HG02840 (cell line): Measurements from ENCODE around the gene USP17L30.
"Not testable (repeated sequence)": the region's sequence is repeated elsewhere in the genome, so short reads cannot be mapped to it uniquely, and the experiment has no call there.

Experiments
- ATAC-seq: cut with Tn5 transposase; IDR thresholded peaks from one replicate; pipeline ENCODE4 v1.9.1; 2021; ENCODE audit warnings: mild to moderate bottlenecking, moderate library complexity, moderate number of reproducible peaks; ENCODE audit not compliant: unreplicated experiment, low FRiP score

USP17L30 gene, protein sequence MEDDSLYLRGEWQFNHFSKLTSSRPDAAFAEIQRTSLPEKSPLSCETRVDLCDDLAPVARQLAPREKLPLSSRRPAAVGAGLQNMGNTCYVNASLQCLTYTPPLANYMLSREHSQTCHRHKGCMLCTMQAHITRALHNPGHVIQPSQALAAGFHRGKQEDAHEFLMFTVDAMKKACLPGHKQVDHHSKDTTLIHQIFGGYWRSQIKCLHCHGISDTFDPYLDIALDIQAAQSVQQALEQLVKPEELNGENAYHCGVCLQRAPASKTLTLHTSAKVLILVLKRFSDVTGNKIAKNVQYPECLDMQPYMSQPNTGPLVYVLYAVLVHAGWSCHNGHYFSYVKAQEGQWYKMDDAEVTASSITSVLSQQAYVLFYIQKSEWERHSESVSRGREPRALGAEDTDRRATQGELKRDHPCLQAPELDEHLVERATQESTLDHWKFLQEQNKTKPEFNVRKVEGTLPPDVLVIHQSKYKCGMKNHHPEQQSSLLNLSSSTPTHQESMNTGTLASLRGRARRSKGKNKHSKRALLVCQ

DNA sequence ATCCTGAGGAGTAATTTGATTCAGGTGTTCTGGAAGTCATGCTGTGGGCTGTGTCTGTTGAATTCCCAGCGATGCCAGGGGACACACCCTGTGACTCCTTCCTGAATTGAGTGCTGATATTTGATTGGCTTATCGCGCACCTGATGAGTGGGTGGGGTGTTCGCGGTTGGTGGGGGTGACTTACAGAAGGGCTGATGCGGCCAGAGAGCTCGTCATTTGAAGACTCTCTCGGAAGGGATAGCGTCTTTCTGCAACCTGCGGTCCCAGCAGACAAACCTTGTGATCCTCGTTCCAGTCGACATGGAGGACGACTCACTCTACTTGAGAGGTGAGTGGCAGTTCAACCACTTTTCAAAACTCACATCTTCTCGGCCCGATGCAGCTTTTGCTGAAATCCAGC lies at the start of gene USP17L30:
TSS of gene USP17L30 (plus strand) at position 301 of the 400 bp plus-strand sequence. CDS start at position 301, 0 bp downstream.
- not testable (repeated sequence) for ATAC-seq

DNA sequence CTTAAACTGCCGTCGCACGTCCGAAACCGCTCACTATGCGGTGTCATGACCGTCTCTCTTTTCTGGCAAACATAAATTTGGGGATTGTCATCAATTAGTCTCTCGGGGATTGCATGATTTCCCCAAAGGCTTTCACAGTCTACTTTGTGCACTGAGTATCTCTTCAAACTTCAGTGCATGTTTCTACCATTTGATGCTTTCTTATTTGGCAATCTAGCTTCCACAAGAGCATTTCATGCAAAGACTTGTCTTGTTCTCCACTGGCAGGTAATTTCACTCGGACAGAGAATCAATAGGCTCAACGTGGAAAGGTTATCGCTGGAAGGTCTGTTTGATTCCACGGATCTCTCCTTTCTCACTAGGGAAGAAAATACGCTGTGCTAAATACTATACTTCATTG lies 38.7 kb upstream of the USP17L30 start:
- ATAC-seq: not testable (repeated sequence)

- not testable (repeated sequence) for ATAC-seq
Observed at GRCh38 chr4:9324865-9325264, 38.1 kb upstream of the USP17L30 start, which contains the start of gene USP17L24. USP17L24 (plus strand) TSS chr4:9325165; CDS start chr4:9325165, 0 bp downstream.

DNA sequence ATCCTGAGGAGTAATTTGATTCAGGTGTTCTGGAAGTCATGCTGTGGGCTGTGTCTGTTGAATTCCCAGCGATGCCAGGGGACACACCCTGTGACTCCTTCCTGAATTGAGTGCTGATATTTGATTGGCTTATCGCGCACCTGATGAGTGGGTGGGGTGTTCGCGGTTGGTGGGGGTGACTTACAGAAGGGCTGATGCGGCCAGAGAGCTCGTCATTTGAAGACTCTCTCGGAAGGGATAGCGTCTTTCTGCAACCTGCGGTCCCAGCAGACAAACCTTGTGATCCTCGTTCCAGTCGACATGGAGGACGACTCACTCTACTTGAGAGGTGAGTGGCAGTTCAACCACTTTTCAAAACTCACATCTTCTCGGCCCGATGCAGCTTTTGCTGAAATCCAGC lies 33.3 kb upstream of the USP17L30 start, which contains the start of gene USP17L25:
TSS of gene USP17L25 (plus strand) at position 301 of the 400 bp plus-strand sequence. CDS start at position 301, 0 bp downstream.
- not testable (repeated sequence) for ATAC-seq

DNA sequence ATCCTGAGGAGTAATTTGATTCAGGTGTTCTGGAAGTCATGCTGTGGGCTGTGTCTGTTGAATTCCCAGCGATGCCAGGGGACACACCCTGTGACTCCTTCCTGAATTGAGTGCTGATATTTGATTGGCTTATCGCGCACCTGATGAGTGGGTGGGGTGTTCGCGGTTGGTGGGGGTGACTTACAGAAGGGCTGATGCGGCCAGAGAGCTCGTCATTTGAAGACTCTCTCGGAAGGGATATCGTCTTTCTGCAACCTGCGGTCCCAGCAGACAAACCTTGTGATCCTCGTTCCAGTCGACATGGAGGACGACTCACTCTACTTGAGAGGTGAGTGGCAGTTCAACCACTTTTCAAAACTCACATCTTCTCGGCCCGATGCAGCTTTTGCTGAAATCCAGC lies 28.6 kb upstream of the USP17L30 start, which contains the start of gene USP17L26:
TSS of gene USP17L26 (plus strand) at position 301 of the 400 bp plus-strand sequence. CDS start at position 301, 0 bp downstream.
- ATAC-seq: not testable (repeated sequence)

GRCh38 chr4:9339103-9339502 lies 23.8 kb upstream of the USP17L30 start, which contains the start of gene USP17L5:
USP17L5 (plus strand) TSS chr4:9339403; CDS start chr4:9339403, 0 bp downstream.
- ATAC-seq: not testable (repeated sequence)

DNA sequence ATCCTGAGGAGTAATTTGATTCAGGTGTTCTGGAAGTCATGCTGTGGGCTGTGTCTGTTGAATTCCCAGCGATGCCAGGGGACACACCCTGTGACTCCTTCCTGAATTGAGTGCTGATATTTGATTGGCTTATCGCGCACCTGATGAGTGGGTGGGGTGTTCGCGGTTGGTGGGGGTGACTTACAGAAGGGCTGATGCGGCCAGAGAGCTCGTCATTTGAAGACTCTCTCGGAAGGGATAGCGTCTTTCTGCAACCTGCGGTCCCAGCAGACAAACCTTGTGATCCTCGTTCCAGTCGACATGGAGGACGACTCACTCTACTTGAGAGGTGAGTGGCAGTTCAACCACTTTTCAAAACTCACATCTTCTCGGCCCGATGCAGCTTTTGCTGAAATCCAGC lies 19.1 kb upstream of the USP17L30 start, which contains the start of gene USP17L27:
TSS of gene USP17L27 (plus strand) at position 301 of the 400 bp plus-strand sequence. CDS start at position 301, 0 bp downstream.
- not testable (repeated sequence) for ATAC-seq

DNA sequence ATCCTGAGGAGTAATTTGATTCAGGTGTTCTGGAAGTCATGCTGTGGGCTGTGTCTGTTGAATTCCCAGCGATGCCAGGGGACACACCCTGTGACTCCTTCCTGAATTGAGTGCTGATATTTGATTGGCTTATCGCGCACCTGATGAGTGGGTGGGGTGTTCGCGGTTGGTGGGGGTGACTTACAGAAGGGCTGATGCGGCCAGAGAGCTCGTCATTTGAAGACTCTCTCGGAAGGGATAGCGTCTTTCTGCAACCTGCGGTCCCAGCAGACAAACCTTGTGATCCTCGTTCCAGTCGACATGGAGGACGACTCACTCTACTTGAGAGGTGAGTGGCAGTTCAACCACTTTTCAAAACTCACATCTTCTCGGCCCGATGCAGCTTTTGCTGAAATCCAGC lies 14.3 kb upstream of the USP17L30 start, which contains the start of gene USP17L28:
TSS of gene USP17L28 (plus strand) at position 301 of the 400 bp plus-strand sequence. CDS start at position 301, 0 bp downstream.
- not testable (repeated sequence) for ATAC-seq

DNA sequence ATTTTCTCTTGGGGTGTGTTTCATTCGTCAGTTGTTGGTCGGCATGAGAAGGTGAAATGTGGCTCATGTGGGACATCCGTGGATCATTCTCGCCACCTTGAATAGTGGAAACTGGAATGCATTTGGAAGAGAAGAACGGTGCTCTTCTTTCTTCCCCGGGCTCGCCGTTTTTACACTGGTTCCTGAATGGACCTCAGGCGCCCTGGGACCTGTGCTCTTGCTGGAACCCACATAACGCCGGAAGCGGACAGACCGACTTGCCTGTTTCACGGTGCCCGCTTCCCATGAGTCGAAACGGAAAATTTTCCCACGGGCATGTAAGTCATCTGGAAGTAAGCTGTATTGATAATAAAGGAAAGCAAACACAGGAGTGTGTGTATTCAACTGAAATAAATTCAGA lies 12.1 kb upstream of the USP17L30 start:
- ATAC-seq: not testable (repeated sequence)

GRCh38 chr4:9353338-9353737 lies 9.6 kb upstream of the USP17L30 start, which contains the start of gene USP17L29:
USP17L29 (plus strand) TSS chr4:9353638; CDS start chr4:9353638, 0 bp downstream.
- ATAC-seq: not testable (repeated sequence)

DNA sequence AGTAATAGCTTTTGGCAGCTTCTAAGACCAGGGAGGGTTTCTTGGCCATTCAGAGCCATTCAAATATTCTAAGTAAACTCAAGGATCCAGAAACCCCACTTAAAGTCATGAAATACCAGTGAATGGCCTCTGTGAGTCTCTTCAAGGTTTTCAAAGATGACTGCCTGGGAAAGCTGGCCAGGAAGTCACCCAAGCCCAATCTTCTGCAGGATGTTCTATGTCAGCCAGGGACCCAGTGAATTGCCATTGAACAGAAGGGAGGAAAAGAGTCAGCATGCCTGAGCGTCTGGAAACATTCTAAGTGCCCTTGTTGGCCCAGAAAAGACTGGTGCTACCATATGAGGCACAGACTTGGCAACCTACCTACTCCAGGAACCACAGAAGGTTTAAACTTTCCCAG lies 17.0 kb downstream of the USP17L30 start:
- ATAC-seq: not testable (repeated sequence)

DNA sequence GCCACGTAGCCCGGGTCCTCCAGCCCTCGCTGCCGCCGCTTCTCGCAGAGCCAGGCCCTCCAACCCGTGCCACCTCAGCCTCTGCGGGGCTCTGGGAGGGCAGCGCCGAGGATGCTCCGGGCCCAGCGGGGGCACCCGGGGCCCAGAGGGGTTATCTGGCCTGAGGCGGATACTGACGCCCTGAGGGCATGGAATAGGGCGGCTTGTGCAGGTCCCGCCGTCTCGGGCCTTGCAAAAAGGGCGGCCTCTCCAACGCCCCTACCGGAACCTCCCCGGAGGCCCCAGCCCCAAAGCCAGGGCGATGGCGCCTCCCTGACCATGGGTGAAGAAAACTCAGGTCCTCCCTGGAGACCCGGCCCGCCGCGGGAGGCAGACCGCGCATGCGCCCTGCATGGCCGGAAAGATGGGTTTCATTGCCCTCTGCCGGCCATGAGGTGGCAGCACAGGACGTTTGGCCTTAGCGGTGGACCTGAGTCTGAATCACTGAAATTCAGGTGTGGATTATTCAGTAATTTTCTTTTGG lies 18.1 kb downstream of the USP17L30 start:
- not testable (repeated sequence) for ATAC-seq

GRCh38 chr4:9384126-9384525 lies 21.2 kb downstream of the USP17L30 start:
- ATAC-seq: no peak

- ATAC-seq: not testable (repeated sequence)
Observed at GRCh38 chr4:9389001-9389400, 26.1 kb downstream of the USP17L30 start.

DNA sequence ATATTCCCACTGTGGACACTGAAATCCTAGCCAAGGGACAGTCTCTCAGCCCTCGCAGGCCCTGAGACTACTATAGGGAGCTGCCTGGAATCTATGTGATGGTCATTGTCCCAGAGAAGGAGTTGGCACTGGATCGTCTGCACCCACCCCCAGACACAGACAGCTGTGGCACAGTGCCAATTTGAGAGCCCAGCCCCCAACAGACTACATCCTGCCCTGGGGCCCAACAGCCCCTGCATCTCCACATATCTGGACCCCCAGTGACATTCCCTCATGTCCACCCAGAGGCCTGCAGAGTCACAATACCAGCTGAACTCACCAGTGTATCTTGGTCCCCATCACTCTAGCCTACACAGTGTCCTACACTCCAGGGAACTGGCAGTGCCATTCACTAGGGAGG lies 42.8 kb downstream of the USP17L30 start:
- not testable (repeated sequence) for ATAC-seq

GRCh38 chr4:9406491-9406890 lies 43.6 kb downstream of the USP17L30 start:
- not testable (repeated sequence) for ATAC-seq

DNA sequence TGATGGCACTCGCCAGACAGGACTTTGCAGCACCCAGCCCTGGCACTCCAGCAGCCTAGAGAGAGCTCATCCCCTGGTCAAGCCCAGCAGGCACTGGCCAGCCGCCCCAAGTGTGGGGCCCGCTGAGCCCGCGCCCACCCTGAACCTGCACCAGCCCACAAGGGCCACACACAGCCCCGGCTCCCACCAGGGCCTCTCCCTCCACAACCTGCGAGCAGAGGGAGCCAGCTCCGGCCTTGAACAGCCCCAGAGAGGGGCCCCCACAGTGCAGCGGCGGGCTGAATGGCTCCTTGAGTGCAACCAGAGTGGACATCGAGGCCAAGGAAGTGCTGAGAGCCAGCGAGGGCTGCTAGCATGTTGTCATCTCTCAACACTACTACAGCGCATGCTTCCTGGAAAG lies 46.9 kb downstream of the USP17L30 start:
- no peak for ATAC-seq
